HG03196 (cell line): ENCODE data around the gene CBLB.

Source experiments
- ATAC-seq: cut with Tn5 transposase; IDR thresholded peaks from one replicate; pipeline ENCODE4 v1.9.1; 2021; ENCODE audit not compliant: unreplicated experiment

Gene CBLB

GRCh38 chr3:105876780-105877327 lies 8.0 kb upstream of the CBLB start:
- ATAC-seq = no peak

GRCh38 chr3:105869861-105870755 lies 1.3 kb upstream of the CBLB start:
- ATAC-seq = no peak

GRCh38 chr3:105869531-105869833 lies 670 bp upstream of the CBLB start:
- ATAC-seq = no peak

- peak; percentile 11 for ATAC-seq
Observed at GRCh38 chr3:105868431-105868741, 426 bp downstream of the CBLB start.

GRCh38 chr3:105867712-105868430 lies 941 bp downstream of the CBLB start:
- ATAC-seq = no peak

- ATAC-seq = peak; percentile 24
Observed at GRCh38 chr3:105866656-105867653, 1.9 kb downstream of the CBLB start.

GRCh38 chr3:105865867-105866350 lies 2.9 kb downstream of the CBLB start:
- no peak for ATAC-seq

GRCh38 chr3:105865016-105865623 lies 3.7 kb downstream of the CBLB start:
- no peak for ATAC-seq

GRCh38 chr3:105864212-105864611 lies 4.6 kb downstream of the CBLB start:
- ATAC-seq = no peak

- ATAC-seq = no peak
Observed at GRCh38 chr3:105863608-105864007, 5.2 kb downstream of the CBLB start.

- ATAC-seq = peak; percentile 56
Observed at GRCh38 chr3:105862217-105862616, 6.6 kb downstream of the CBLB start.

GRCh38 chr3:105860641-105861040 lies 8.2 kb downstream of the CBLB start:
- no peak for ATAC-seq

GRCh38 chr3:105858017-105858416 lies 10.8 kb downstream of the CBLB start:
- ATAC-seq = no peak

- no peak for ATAC-seq
Observed at GRCh38 chr3:105857601-105858000, 11.2 kb downstream of the CBLB start.

- no peak for ATAC-seq
Observed at GRCh38 chr3:105856605-105857004, 12.2 kb downstream of the CBLB start.

GRCh38 chr3:105853801-105854432 lies 14.9 kb downstream of the CBLB start:
- ATAC-seq = peak; percentile 95

GRCh38 chr3:105851582-105851981 lies 17.2 kb downstream of the CBLB start:
- ATAC-seq = no peak

GRCh38 chr3:105851176-105851575 lies 17.6 kb downstream of the CBLB start:
- no peak for ATAC-seq

GRCh38 chr3:105850593-105850992 lies 18.2 kb downstream of the CBLB start:
- no peak for ATAC-seq

GRCh38 chr3:105848821-105849220 lies 20.0 kb downstream of the CBLB start:
- no peak for ATAC-seq
